Ovary (tissue), 3 donors: ENCODE data around the gene PCBP3.

Source experiments
- CTCF ChIP-seq, 3 donors: fragments of 450-650 bp in 2 of 3; fragments of 200-600 bp in 1 of 3; IDR thresholded peaks; one replicate each; pipeline versions ENCODE4 v1.5.1 to v1.8.0; 2016 to 2022; ENCODE audit warnings: antibody characterized with exemption in 3 of 3, mild to moderate bottlenecking in 1 of 3
- EP300 ChIP-seq: sonication (generic); formaldehyde crosslinking; IDR thresholded peaks from one replicate; pipeline ENCODE4 v1.6.1; 2017; ENCODE audit warnings: antibody characterized with exemption
- POLR2A ChIP-seq: fragments of 450-650 bp; IDR thresholded peaks from one replicate; pipeline ENCODE4 v1.6.1; 2017; ENCODE audit warnings: antibody characterized with exemption, mild to moderate bottlenecking, moderate library complexity
- donor health status: DM: no; HTN: no; CAD: no.

GRCh38 chr21:45977396-45977795, 333.9 kb downstream of the PCBP3 start:
- no peak for TF ChIP-seq CTCF (IDR thresholded peaks at IDR 0.05)
- no peak for TF ChIP-seq POLR2A
- no peak for TF ChIP-seq EP300
